Measurements from ENCODE around the gene ISG15. TPM values are rescaled to one million over a fixed set of nuclear protein-coding genes. Genes with fewer than 3 reads are reported as not detected.

ISG15 gene
- total RNA-seq, 1 donor from 2014 or later = 13.7 TPM

DNA sequence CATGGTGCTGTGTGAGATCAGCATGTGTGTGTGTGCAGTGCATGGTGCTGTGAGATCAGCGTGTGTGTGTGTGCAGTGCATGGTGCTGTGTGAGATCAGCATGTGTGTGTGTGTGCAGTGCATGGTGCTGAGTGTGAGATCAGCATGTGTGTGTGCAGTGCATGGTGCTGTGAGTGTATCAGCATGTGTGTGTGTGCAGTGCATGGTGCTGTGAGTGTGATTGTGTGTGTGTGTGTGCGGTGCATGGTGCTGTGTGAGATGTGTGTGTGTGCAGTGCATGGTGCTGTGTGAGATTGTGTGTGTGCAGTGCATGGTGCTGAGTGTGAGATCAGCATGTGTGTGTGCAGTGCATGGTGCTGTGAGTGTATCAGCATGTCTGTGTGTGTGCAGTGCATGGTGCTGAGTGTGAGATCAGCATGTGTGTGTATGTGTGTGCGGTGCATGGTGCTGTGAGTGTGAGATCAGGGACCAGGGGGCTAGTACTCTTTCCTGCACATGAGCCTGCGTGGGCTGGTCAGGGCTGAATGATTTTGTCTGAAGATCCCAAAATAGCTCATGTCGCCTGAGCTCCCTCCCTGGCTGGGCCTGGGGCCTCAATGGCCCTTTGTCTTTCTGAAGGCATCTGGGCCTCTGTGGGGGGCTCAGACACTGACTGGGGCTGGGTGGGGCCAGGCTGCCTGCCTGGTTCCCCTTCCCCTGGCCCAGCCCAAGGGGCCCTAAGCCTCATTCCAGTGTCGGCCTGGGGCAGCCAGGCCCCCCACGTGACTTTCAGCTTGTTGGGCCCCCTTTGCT is 17.8 kb downstream of the ISG15 start:
- peak; percentile 5 for DNase-seq

- no peak for DNase-seq
Measured at GRCh38 chr1:1031659-1032235, 18.4 kb downstream of the ISG15 start.

DNA sequence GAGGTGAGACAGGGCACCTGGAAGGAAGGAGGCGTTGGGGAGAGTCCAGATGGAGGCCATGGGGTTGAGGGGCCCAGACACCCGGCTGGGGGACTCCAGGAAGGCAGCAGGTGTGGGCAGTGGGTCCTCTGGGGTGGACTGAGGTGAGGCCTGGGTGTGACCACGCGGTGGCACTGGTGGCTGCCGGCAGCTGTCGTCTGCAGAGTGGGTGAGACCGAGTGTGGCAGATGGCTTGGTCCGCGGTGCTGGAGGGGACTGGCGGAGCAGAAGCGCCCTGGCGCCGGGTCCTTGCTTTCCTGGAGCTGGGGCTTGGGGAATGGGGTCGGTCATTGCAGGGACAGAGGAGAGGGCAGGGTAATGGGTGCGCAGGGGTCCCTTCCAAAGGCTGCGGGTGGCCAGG is 19.1 kb downstream of the ISG15 start:
- DNase-seq = no peak

- DNase-seq = peak; percentile 43
Measured at GRCh38 chr1:1033009-1033587, 19.8 kb downstream of the ISG15 start.

DNA sequence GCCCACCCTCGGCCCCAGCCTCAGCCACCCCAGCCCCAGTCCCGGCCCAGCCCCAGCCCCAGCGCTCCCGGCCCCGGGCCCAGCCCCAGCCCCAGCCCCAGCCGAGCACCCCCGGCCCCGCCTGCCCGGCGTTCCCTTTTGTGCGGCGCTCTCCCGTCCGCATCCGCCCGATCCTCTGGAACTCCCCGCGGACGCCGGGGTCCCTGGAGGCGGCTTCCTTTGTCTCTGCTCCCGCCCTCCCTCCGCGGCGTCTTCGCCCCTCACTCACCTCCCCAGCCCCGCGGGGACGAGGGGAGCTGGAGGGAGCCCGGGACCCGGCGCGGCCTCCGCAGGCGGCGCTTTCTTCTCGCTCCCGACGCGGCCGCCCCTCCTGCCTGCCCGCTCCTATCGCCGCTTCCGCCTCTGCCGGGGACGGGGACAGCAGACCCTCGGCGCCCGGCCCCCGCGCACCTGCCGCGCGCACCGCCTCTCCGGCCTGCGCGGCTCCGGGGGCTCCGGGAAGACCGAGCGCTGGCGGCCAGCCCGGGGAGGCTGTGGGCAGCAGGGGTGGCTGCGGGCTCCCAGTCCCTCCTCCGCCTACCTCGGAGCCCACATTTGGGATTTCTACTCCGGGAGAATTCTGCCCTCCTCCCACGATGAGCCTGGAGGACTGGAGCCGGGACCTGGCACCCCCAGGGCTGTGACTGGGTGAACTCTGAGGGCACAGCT is 20.6 kb downstream of the ISG15 start:
- no peak for DNase-seq

- no peak for DNase-seq
Measured at GRCh38 chr1:1034439-1034781, 21.1 kb downstream of the ISG15 start.

DNA sequence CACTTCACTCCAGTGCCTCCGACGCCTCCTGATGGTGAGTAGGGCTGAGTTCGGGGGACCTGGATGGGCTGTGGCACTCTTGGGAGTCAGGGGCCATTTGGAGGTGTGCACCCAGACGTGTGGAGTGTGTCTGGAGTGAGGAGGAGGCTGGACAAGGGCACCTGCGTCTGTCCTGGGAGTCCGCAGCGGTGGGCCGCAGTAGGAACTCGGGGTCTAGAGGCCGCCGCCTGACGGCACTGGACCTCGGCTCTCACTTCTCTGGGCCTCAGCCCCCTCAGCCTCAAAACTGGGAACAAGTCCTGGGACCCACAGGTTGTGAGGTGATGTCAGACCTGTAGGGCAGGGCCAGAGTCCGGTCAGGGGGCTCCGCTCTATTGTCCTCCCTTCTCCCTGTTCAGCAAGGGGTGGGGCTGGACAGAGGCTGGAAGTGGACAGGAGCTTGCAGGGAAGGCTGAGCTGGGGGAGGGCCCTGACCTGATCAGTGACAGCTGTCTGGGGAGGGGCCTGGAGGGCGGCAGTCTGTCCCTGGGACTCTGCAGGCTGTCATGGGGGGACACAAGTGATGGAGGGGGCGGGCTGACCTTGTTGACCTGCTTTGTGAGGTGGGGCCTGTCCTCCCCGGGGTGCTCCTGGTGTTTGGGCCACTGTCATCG is 22.1 kb downstream of the ISG15 start:
- no peak for DNase-seq

- no peak for DNase-seq
Measured at GRCh38 chr1:1037366-1038327, 24.4 kb downstream of the ISG15 start.

- no peak for DNase-seq
Measured at GRCh38 chr1:1038694-1039093, 25.4 kb downstream of the ISG15 start.

- no peak for DNase-seq
Measured at GRCh38 chr1:1039145-1039910, 26.0 kb downstream of the ISG15 start.

GRCh38 chr1:1040004-1040991 is 27.0 kb downstream of the ISG15 start:
- DNase-seq = peak; percentile 56

DNA sequence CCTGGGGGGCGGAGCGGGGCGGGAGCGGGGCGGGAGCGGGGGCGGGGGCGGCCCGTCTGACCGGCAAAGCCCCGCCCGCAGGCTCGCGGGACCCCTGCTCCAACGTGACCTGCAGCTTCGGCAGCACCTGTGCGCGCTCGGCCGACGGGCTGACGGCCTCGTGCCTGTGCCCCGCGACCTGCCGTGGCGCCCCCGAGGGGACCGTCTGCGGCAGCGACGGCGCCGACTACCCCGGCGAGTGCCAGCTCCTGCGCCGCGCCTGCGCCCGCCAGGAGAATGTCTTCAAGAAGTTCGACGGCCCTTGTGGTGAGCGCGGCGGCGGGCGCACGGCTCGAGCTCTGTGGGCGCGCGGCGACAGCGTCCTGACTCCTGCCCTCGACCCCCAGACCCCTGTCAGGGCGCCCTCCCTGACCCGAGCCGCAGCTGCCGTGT is 27.8 kb downstream of the ISG15 start:
- no peak for DNase-seq

- DNase-seq = no peak
Measured at GRCh38 chr1:1041873-1042272, 28.6 kb downstream of the ISG15 start.

DNA sequence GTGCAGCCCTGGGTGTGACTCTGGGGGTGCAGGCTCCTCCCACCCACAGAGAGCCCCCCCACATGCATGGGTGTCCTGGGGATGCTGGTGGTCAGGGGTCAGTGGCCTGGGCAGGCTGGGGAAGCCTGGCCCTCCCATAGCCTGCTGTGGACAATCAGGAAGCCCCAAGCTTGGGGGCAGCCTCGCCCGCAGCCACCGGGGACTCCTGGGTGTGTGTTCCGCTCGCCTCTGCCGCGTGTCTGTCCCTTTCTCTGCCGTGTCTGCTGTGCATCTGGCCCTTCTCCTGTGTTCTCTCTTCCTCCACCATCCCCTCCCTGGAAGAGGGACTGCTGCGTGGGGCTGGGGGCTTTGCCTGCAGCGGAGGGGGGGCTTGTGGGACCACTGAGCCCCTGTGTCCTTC is 29.5 kb downstream of the ISG15 start:
- no peak for DNase-seq

- DNase-seq = no peak
Measured at GRCh38 chr1:1043411-1043810, 30.1 kb downstream of the ISG15 start.

- DNase-seq = no peak
Measured at GRCh38 chr1:1043921-1044320, 30.6 kb downstream of the ISG15 start.

GRCh38 chr1:1044455-1045078 is 31.3 kb downstream of the ISG15 start:
- DNase-seq = no peak

GRCh38 chr1:1045129-1045528 is 31.8 kb downstream of the ISG15 start:
- no peak for DNase-seq

GRCh38 chr1:1046243-1046642 is 32.9 kb downstream of the ISG15 start:
- DNase-seq = no peak
